Stomach (tissue), 9 donors: Measurements from ENCODE around the gene TNFRSF21. TPM values are rescaled to one million over a fixed set of nuclear protein-coding genes. Genes with fewer than 3 reads are reported as not detected.

ENCODE experiments used
- DNase-seq, 2 donors: peaks; one replicate each; pipeline versions ENCODE4 v3.0.0 to v3.0.0-alpha.2; 2013 to 2019
- H3K27ac ChIP-seq, 5 donors: fragments of 200-600 bp in 4 of 5; sonication (generic) in 4 of 5; one replicate each; pipeline ENCODE4 v1.5.1; 2013 to 2019; ENCODE audit warnings: mild to moderate bottlenecking in 1 of 5, moderate library complexity in 1 of 5
- H3K27me3 ChIP-seq, 3 donors: fragments of 200-600 bp; sonication (generic); one replicate each; pipeline ENCODE4 v1.5.1; 2017 to 2019; ENCODE audit warnings: mixed run types in 1 of 3
- H3K36me3 ChIP-seq, 4 donors: fragments of 200-600 bp; sonication (generic); 1 replicate in 3 of 4; 2 replicates in 1 of 4; pipeline ENCODE4 v1.5.1; 2016 to 2019
- H3K4me1 ChIP-seq, 4 donors: fragments of 200-600 bp; sonication (generic); one replicate each; pipeline ENCODE4 v1.5.1; 2016 to 2019
- H3K4me3 ChIP-seq, 4 donors: fragments of 200-600 bp; sonication (generic) in 3 of 4; one replicate each; pipeline ENCODE4 v1.5.1; 2016 to 2019; ENCODE audit warnings: mild to moderate bottlenecking in 1 of 4
- H3K9me3 ChIP-seq, 4 donors: fragments of 200-600 bp; sonication (generic); one replicate each; pipeline ENCODE4 v1.5.1; 2016 to 2019
- CTCF ChIP-seq, 7 experiments: fragments of 450-650 bp in 4 of 7; fragments of 200-600 bp in 3 of 7; sonication (generic) in 3 of 7; IDR thresholded peaks; one replicate each; pipeline ENCODE4 v1.5.1; 2016 to 2019; ENCODE audit warnings: antibody characterized with exemption in 7 of 7, control low read depth in 2 of 7, mild to moderate bottlenecking in 1 of 7
- EP300 ChIP-seq: sonication (generic); formaldehyde crosslinking; IDR thresholded peaks from one replicate; pipeline ENCODE4 v1.6.1; 2017; ENCODE audit warnings: antibody characterized with exemption
- POLR2A ChIP-seq, 4 donors: fragments of 450-650 bp; IDR thresholded peaks; one replicate each; pipeline ENCODE4 v1.6.1; 2016; ENCODE audit warnings: antibody characterized with exemption in 4 of 4, control low read depth in 2 of 4, mild to moderate bottlenecking in 1 of 4, moderate library complexity in 1 of 4
- POLR2AphosphoS5 ChIP-seq, 3 donors: sonication (generic); formaldehyde crosslinking; IDR thresholded peaks; one replicate each; pipeline ENCODE4 v1.6.1; 2016; ENCODE audit warnings: antibody characterized with exemption in 3 of 3
- WGBS, 5 donors: extraction: QIAGEN DNeasy Blood & Tissue Kit in 3 of 5; methylation state at CpG; one replicate each; pipeline versions ENCODE4 v1.1.5 to v1.1.7; 2013 to 2018; 5-methylcytosine and 5-hydroxymethylcytosine counted together
- intact Hi-C: fragments of 100-400 bp; cut with DNase I; formaldehyde crosslinking; loops from one replicate; pipeline ENCODE4 v1.15.1; 2023; ENCODE audit warnings: low total_unique reads
- polyA plus RNA-seq, 3 donors: library from polyadenylated mRNA; stranded (reverse); fragments of 200-250 nt; gene quantifications; one replicate each; pipeline ENCODE4 v1.2.3, GENCODE V29; 2013
- total RNA-seq, 5 donors: library from RNA; depleted of rRNA; stranded (reverse); fragments of >200 nt; gene quantifications; one replicate each; pipeline versions ENCODE4 v1.1.0 to v1.2.3, GENCODE V29; 2014 to 2016
- donor health status: healthy with polysubstance abuse.
- donor health status: Bipolar disorder and iron deficiency.
- donor health status: healthy.

Gene TNFRSF21
- total and polyA plus RNA-seq, 8 donors: 24.7 to 112 (median 41.3) TPM

- H3K4me1 ChIP-seq: peaks cover 27 to 88% (median 57%) of the 10 kb centered on the region in 4 donors
- WGBS, 5 donors: 88 to 93% (median 89%) methylated on average over 5 of the region's 5 CpGs
- no peak overlapping the region for H3K4me3 ChIP-seq
- H3K27me3 ChIP-seq: no peaks in the 10 kb centered on the region
- TF ChIP-seq POLR2A (IDR thresholded peaks at IDR 0.05) (no peak), EP300 (no peak), CTCF (IDR thresholded peaks at IDR 0.05) (no peak), POLR2AphosphoS5 (IDR thresholded peaks at IDR 0.05) (no peak)
- intact Hi-C loops: no loop called here
- no peak for DNase-seq
- peaks cover 0 to 5% (median 0%) of the 10 kb centered on the region in 4 donors for H3K36me3 ChIP-seq
- H3K27ac ChIP-seq: peak overlapping the region in 4 of 5 donors; percentile 28 to 81 (median 72)
- H3K9me3 ChIP-seq: no peaks in the 10 kb centered on the region
These were observed 69.3 kb downstream of the TNFRSF21 start for GRCh38 chr6:47240277-47240890.

- Histone ChIP-seq H3K27me3 (no peaks in the 10 kb centered on the region), H3K4me1 (peaks cover 33 to 90% (median 64%) of the 10 kb centered on the region in 4 donors), H3K9me3 (no peaks in the 10 kb centered on the region), H3K27ac (peak overlapping the region in 4 of 5 donors; percentile 70 to 81 (median 74)), H3K4me3 (no peak overlapping the region), H3K36me3 (peaks cover 0 to 5% (median 0%) of the 10 kb centered on the region in 4 donors)
- 78 to 91% (median 81%) methylated on average over 2 of the region's 2 CpGs for WGBS, 5 donors
- TF ChIP-seq POLR2AphosphoS5 (IDR thresholded peaks at IDR 0.05) (no peak), CTCF (IDR thresholded peaks at IDR 0.05) (no peak), EP300 (no peak), POLR2A (IDR thresholded peaks at IDR 0.05) (no peak)
- DNase-seq: no peak
- intact Hi-C loops: no loop called here
These were observed 70.2 kb downstream of the TNFRSF21 start for GRCh38 chr6:47239546-47239945.

GRCh38 chr6:47238456-47238995 is 71.2 kb downstream of the TNFRSF21 start:
- 29 to 56% (median 41%) methylated on average over 1 of the region's 1 CpG for WGBS, 5 donors

GRCh38 chr6:47237196-47237595 is 72.5 kb downstream of the TNFRSF21 start:
- intact Hi-C loops: no loop called here
- DNase-seq: no peak
- TF ChIP-seq CTCF (IDR thresholded peaks at IDR 0.05): no peak
- no peak for TF ChIP-seq POLR2AphosphoS5 (IDR thresholded peaks at IDR 0.05)
- no peak for TF ChIP-seq EP300
- no peak for TF ChIP-seq POLR2A (IDR thresholded peaks at IDR 0.05)
- H3K27ac ChIP-seq: peak overlapping the region in 3 of 5 donors; percentile 69 to 74 (median 70)
- no peaks in the 10 kb centered on the region for H3K27me3 ChIP-seq
- WGBS, 5 donors: 80 to 87% (median 85%) methylated on average over 5 of the region's 5 CpGs
- H3K36me3 ChIP-seq: peaks cover 0 to 13% (median 4%) of the 10 kb centered on the region in 4 donors
- H3K9me3 ChIP-seq: no peaks in the 10 kb centered on the region
- H3K4me1 ChIP-seq: peaks cover 40 to 95% (median 63%) of the 10 kb centered on the region in 4 donors
- no peak overlapping the region for H3K4me3 ChIP-seq

More at GRCh38 chr6:47238456-47238995, 71.2 kb downstream of the TNFRSF21 start:
- peaks cover 0 to 5% (median 1%) of the 10 kb centered on the region in 4 donors for H3K36me3 ChIP-seq
- H3K9me3 ChIP-seq: no peaks in the 10 kb centered on the region
- DNase-seq: peak in 1 of 2 donors; percentile 44
- H3K27me3 ChIP-seq: no peaks in the 10 kb centered on the region
- peaks cover 41 to 98% (median 65%) of the 10 kb centered on the region in 4 donors for H3K4me1 ChIP-seq
- TF ChIP-seq EP300 (no peak), POLR2AphosphoS5 (IDR thresholded peaks at IDR 0.05) (peak in 2 of 3 donors; percentile 53 to 79)
- H3K4me3 ChIP-seq: no peak overlapping the region
- intact Hi-C loops: no loop called here
- peak overlapping the region; percentile 70 to 81 (median 74) for H3K27ac ChIP-seq
